NB4 (cell line): Measurements from ENCODE around the gene QSOX2.

Source experiments
- DNase-seq: peaks from one replicate; pipeline ENCODE4 v3.0.0; 2010; ENCODE audit warnings: low read depth
- H3K4me3 ChIP-seq: one replicate; pipeline ENCODE4 v1.5.1; 2011; ENCODE audit warnings: mild to moderate bottlenecking, low read depth, low read length, moderate library complexity
- CTCF ChIP-seq: IDR thresholded peaks from one replicate; pipeline ENCODE4 v1.5.1; 2012; ENCODE audit warnings: low read depth, low read length
- MAX ChIP-seq: IDR thresholded peaks from 2 replicates; pipeline ENCODE4 v1.6.1; 2011; ENCODE audit warnings: low read depth, low read length
- MYC ChIP-seq: IDR thresholded peaks from 2 replicates; pipeline ENCODE4 v1.6.1; 2011; ENCODE audit warnings: low read depth, low read length
- POLR2A ChIP-seq: IDR thresholded peaks from 2 replicates; pipeline ENCODE4 v1.6.1; 2011; ENCODE audit warnings: mild to moderate bottlenecking; ENCODE audit not compliant: insufficient read length; ENCODE audit errors: extremely low read depth

Gene QSOX2

GRCh38 chr9:136205707-136205992 lies 40.0 kb downstream of the QSOX2 start:
- H3K4me3 ChIP-seq, result no peak overlapping the region
- DNase-seq, result no peak
- TF ChIP-seq MAX, result no peak
- TF ChIP-seq POLR2A, result no peak
- no peak for TF ChIP-seq MYC
- TF ChIP-seq CTCF, result no peak

- DNase-seq, result no peak
- no peak within 1 kb of the TSS for H3K4me3 ChIP-seq
- TF ChIP-seq CTCF, result no peak
- no peak for TF ChIP-seq MAX
- no peak for TF ChIP-seq POLR2A
- TF ChIP-seq MYC, result no peak
These were observed 40.5 kb downstream of the QSOX2 start, which contains the start of gene LHX3 for GRCh38 chr9:136204838-136205706. Gene LHX3 (minus strand): TSS chr9:136205128. CDS start chr9:136205012, 116 bp downstream.

- TF ChIP-seq MAX (no peak), CTCF (no peak), POLR2A (no peak), MYC (no peak)
- no peak overlapping the region for H3K4me3 ChIP-seq
- DNase-seq, result no peak
These were observed 41.3 kb downstream of the QSOX2 start for GRCh38 chr9:136204145-136204805.

GRCh38 chr9:136203408-136204144 lies 42.0 kb downstream of the QSOX2 start:
- H3K4me3 ChIP-seq, result no peak overlapping the region
- no peak for DNase-seq
- no peak for TF ChIP-seq MYC
- no peak for TF ChIP-seq MAX
- no peak for TF ChIP-seq POLR2A
- TF ChIP-seq CTCF, result no peak

- no peak for DNase-seq
- TF ChIP-seq CTCF (no peak), MAX (no peak), POLR2A (no peak), MYC (no peak)
- H3K4me3 ChIP-seq, result no peak overlapping the region
These were observed 42.9 kb downstream of the QSOX2 start for GRCh38 chr9:136202454-136203407.
